K562 (cell line): ENCODE results near the gene RETN. TPM values are rescaled to one million over a fixed set of nuclear protein-coding genes. Genes with fewer than 3 reads are reported as not detected.
A peak's percentile ranks its signal among the peaks of the same experiment; 100 is the strongest.

ENCODE experiments used
- BRD4 ChIP-seq: fragments of 200-600 bp; sonication (generic); IDR thresholded peaks from 2 replicates; pipeline ENCODE4 v1.6.1; 2017; ENCODE audit warnings: inconsistent platforms
- DIDO1 ChIP-seq: fragments of 450-650 bp; IDR thresholded peaks from 2 replicates; pipeline ENCODE4 v1.6.1; 2016; ENCODE audit warnings: low read depth, missing biosample characterization, missing genetic modification characterization
- E2F6 ChIP-seq, 2 experiments: IDR thresholded peaks; 2 replicates each; pipeline ENCODE4 v1.6.1; 2011; ENCODE audit warnings: borderline replicate concordance in 1 of 2, control low read depth in 1 of 2, low read depth in 1 of 2, low read length in 1 of 2, mild to moderate bottlenecking in 1 of 2, mixed read lengths in 1 of 2, moderate library complexity in 1 of 2; ENCODE audit not compliant: insufficient read depth in 1 of 2, insufficient read length in 1 of 2, poor library complexity in 1 of 2, severe bottlenecking in 1 of 2; ENCODE audit errors: extremely low read depth in 1 of 2
- EGR1 ChIP-seq: fragments of 450-650 bp; conservative IDR thresholded peaks from 2 replicates; pipeline ENCODE4 v1.6.1; 2017; ENCODE audit warnings: mild to moderate bottlenecking
- ELK3 ChIP-seq: fragments of 450-650 bp; formaldehyde crosslinking; IDR thresholded peaks from 2 replicates; pipeline ENCODE4 v1.4.0; 2020; ENCODE audit warnings: mild to moderate bottlenecking
- EZH2 ChIP-seq: IDR thresholded peaks from 2 replicates; pipeline ENCODE4 v1.6.1; 2012; ENCODE audit warnings: low read depth, mild to moderate bottlenecking, inconsistent platforms, low read length, borderline replicate concordance
- GABPB2 ChIP-seq: fragments of 250-450 bp; sonication (Bioruptor Pico); conservative IDR thresholded peaks from 2 replicates; pipeline ENCODE4 v1.5.1; 2021; ENCODE audit warnings: mild to moderate bottlenecking
- LCOR ChIP-seq: sonication (generic); formaldehyde crosslinking; IDR thresholded peaks from 2 replicates; pipeline ENCODE4 v1.8.0; 2022; ENCODE audit warnings: mild to moderate bottlenecking, missing genetic modification reagents
- MED1 ChIP-seq: sonication (generic); formaldehyde crosslinking; IDR thresholded peaks from 2 replicates; pipeline ENCODE4 v1.8.1; 2023; ENCODE audit warnings: missing genetic modification reagents, borderline replicate concordance
- NFRKB ChIP-seq: fragments of 450-650 bp; IDR thresholded peaks from 2 replicates; pipeline ENCODE4 v1.6.1; 2016; ENCODE audit warnings: low read depth
- NUFIP1 ChIP-seq: fragments of 450-650 bp; IDR thresholded peaks from 2 replicates; pipeline ENCODE4 v1.6.1; 2018; ENCODE audit not compliant: partially characterized antibody
- POLR2G ChIP-seq: fragments of 200-400 bp; formaldehyde crosslinking; IDR thresholded peaks from 2 replicates; pipeline ENCODE4 v1.6.1; 2017; ENCODE audit warnings: low read depth, mild to moderate bottlenecking, antibody characterized with exemption, low read length, moderate library complexity
- SAP30 ChIP-seq: fragments of 200-600 bp; sonication (generic); IDR thresholded peaks from 2 replicates; pipeline ENCODE4 v1.6.1; 2012; ENCODE audit warnings: borderline replicate concordance, low read depth, mild to moderate bottlenecking, moderate library complexity, low read length, control low read depth, inconsistent platforms; ENCODE audit not compliant: insufficient read depth, poor library complexity, severe bottlenecking
- SIRT6 ChIP-seq: IDR thresholded peaks from one replicate; pipeline ENCODE4 v1.6.1; 2012; ENCODE audit warnings: low read depth, mild to moderate bottlenecking, control low read depth, inconsistent platforms, low read length, moderate library complexity
- SNIP1 ChIP-seq: fragments of 450-650 bp; IDR thresholded peaks from 2 replicates; pipeline ENCODE4 v1.7.1; 2017; ENCODE audit warnings: low read depth, mild to moderate bottlenecking
- ZBTB12 ChIP-seq: fragments of 250-450 bp; sonication (Bioruptor Pico); IDR thresholded peaks from 2 replicates; pipeline ENCODE4 v1.4.0; 2020
- ZNF12 ChIP-seq: sonication (generic); formaldehyde crosslinking; IDR thresholded peaks from 2 replicates; pipeline ENCODE4 v1.4.0; 2020; ENCODE audit warnings: mild to moderate bottlenecking, missing genetic modification reagents
- ZNF212 ChIP-seq: fragments of 450-650 bp; formaldehyde crosslinking; IDR thresholded peaks from 2 replicates; pipeline ENCODE4 v1.4.0; 2020; ENCODE audit warnings: mild to moderate bottlenecking
- ZNF217 ChIP-seq: sonication (generic); formaldehyde crosslinking; IDR thresholded peaks from 2 replicates; pipeline ENCODE4 v1.8.0; 2022; ENCODE audit warnings: mild to moderate bottlenecking, missing genetic modification reagents
- ZNF253 ChIP-seq: fragments of 250-450 bp; sonication (Bioruptor Pico); conservative IDR thresholded peaks from 2 replicates; pipeline ENCODE4 v1.6.1; 2021; ENCODE audit warnings: mild to moderate bottlenecking
- polyA plus RNA-seq, 8 experiments: library from polyadenylated mRNA; depleted of rRNA in 4 of 8; stranded (reverse) in 5 of 8; unstranded in 3 of 8; fragments of >200 nt; fragmentation: Nextera tagmentation in 2 of 8; fragmentation: Illumina TruSeq in 1 of 8; extraction: Ambion mirVana in 2 of 8; extraction: Trizol in 1 of 8; gene quantifications; 2 replicates each; pipeline versions ENCODE4 v1.2.1 to v1.2.3, GENCODE V29; 2011 to 2014; ENCODE audit warnings: inconsistent platforms in 1 of 8, missing spikeins in 1 of 8
- total RNA-seq, 7 experiments: library from RNA; depleted of rRNA in 6 of 7; stranded (reverse); fragments of >200 nt in 6 of 7; fragmentation: Illumina TruSeq in 2 of 7; extraction: Trizol in 2 of 7; gene quantifications; 2 replicates each; pipeline versions ENCODE4 v1.2.1 to v1.2.3, GENCODE V29; 2011 to 2021; ENCODE audit warnings: low replicate concordance in 1 of 7
- TF ChIP-seq, protein P1 (sequence below): fragments of 250-450 bp; sonication (Bioruptor Pico); IDR thresholded peaks from 2 replicates; pipeline ENCODE4 v1.8.0; 2022; ENCODE audit warnings: moderate library complexity, mild to moderate bottlenecking, inconsistent platforms

RETN gene
- total and polyA plus RNA-seq, 9 of the 15 experiments (the other 6 are each of a cell fraction or from before 2014, with no cell fraction given), result not detected

- no peak for TF ChIP-seq ZBTB12
- peak; percentile 88; the same call in 1 of the 2 replicates for TF ChIP-seq BRD4
- TF ChIP-seq GABPB2, result no peak
- TF ChIP-seq ZNF212, result no peak
- TF ChIP-seq NUFIP1, result no peak
- no peak for TF ChIP-seq EGR1
- TF ChIP-seq SAP30, result peak; percentile 59
- TF ChIP-seq ZNF253 (CRISPR knock-in tag), result no peak
- TF ChIP-seq ELK3 (CRISPR knock-in tag), result no peak
- TF ChIP-seq SNIP1, result no peak
- TF ChIP-seq POLR2G, result peak; percentile 82
- TF ChIP-seq EZH2, result no peak
- no peak for TF ChIP-seq DIDO1
- no peak for TF ChIP-seq MED1 (CRISPR knock-in tag)
- TF ChIP-seq, protein P1, sequence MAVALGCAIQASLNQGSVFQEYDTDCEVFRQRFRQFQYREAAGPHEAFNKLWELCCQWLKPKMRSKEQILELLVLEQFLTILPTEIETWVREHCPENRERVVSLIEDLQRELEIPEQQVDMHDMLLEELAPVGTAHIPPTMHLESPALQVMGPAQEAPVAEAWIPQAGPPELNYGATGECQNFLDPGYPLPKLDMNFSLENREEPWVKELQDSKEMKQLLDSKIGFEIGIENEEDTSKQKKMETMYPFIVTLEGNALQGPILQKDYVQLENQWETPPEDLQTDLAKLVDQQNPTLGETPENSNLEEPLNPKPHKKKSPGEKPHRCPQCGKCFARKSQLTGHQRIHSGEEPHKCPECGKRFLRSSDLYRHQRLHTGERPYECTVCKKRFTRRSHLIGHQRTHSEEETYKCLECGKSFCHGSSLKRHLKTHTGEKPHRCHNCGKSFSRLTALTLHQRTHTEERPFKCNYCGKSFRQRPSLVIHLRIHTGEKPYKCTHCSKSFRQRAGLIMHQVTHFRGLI (CRISPR knock-in tag), result no peak
- TF ChIP-seq ZNF217 (CRISPR knock-in tag), result no peak
- no peak for TF ChIP-seq E2F6 (IDR thresholded peaks at IDR 0.05; ENCODE audit: borderline replicate concordance in 1 of 2, extremely low read depth in 1 of 2, insufficient read depth in 1 of 2, insufficient read length in 1 of 2, low read depth in 1 of 2, low read length in 1 of 2, poor library complexity in 1 of 2, severe bottlenecking in 1 of 2)
- TF ChIP-seq LCOR, result no peak
- no peak for TF ChIP-seq ZNF12 (CRISPR knock-in tag)
- TF ChIP-seq SIRT6, result no peak
- peak; percentile 92 for TF ChIP-seq NFRKB
Measured at GRCh38 chr19:7637374-7638256, 31.2 kb upstream of the RETN start (continued).
